AG04450 (cell line): ENCODE measurements around the gene IP6K3. TPM values are rescaled to one million over a fixed set of nuclear protein-coding genes. Genes with fewer than 3 reads are reported as not detected.

Experiments used
- CTCF ChIA-PET: fragments of 300-600, 350-600 bp; formaldehyde crosslinking; extraction: SDS; loops from one replicate; lab custom pipeline; 2022; ENCODE audit warnings: antibody characterized with exemption, inconsistent platforms; lab: Charles Lee
- POLR2A ChIA-PET: fragments of 350-600 bp; formaldehyde crosslinking; extraction: SDS; loops from one replicate; lab custom pipeline; 2021; ENCODE audit warnings: antibody characterized with exemption, inconsistent platforms; lab: Yijun Ruan, JAX
- DNase-seq: peaks from one replicate; pipeline ENCODE4 v3.0.0-alpha.2; 2011; ENCODE audit warnings: low read depth, low spot score
- H3K27ac ChIP-seq: one replicate; pipeline ENCODE4 v1.5.1; 2012; ENCODE audit warnings: low read depth, low read length, control low read depth
- H3K27me3 ChIP-seq: one replicate; pipeline ENCODE4 v1.6.0; 2012; ENCODE audit warnings: low read length; ENCODE audit not compliant: control insufficient read depth, insufficient read depth
- H3K4me3 ChIP-seq: 2 replicates; pipeline ENCODE4 v1.5.1; 2011; ENCODE audit warnings: mild to moderate bottlenecking, low read depth, low read length, control low read depth
- H3K9me3 ChIP-seq: 2 replicates; pipeline ENCODE4 v1.5.1; 2012; ENCODE audit warnings: low read length; ENCODE audit not compliant: control insufficient read depth, insufficient read depth
- CTCF ChIP-seq: IDR thresholded peaks from 2 replicates; pipeline ENCODE4 v1.5.1; 2011; ENCODE audit warnings: low read depth, low read length, control low read depth, inconsistent platforms
- polyA plus RNA-seq: library from polyadenylated mRNA; depleted of rRNA; stranded (reverse); fragments of >200 nt; gene quantifications from 2 replicates; pipeline ENCODE4 v1.2.3, GENCODE V29; 2011

IP6K3 gene
- polyA plus RNA-seq, 1 experiment, result 1.1 TPM

GRCh38 chr6:33768644-33769120 is 22.0 kb upstream of the IP6K3 start:
- peaks cover 7% of the 10 kb centered on the region for H3K27me3 ChIP-seq
- peak; percentile 91 for TF ChIP-seq CTCF
- DNase-seq, result peak; percentile 62
- no peak overlapping the region for H3K4me3 ChIP-seq
- ChIA-PET CTCF (interaction anchor here (0.7 to 4.3 kb wide), 16 partner anchors 8 to 386 kb away, joined by 3 to 28 read pairs (median 4); partner anchors contain the start of gene UQCC2), POLR2A (interaction anchor here (0.6 to 1.4 kb wide), 3 partner anchors 18 to 262 kb away, joined by 3 to 5 read pairs (median 3); partner anchors contain the start of gene IP6K3)
- no peak overlapping the region for H3K27ac ChIP-seq
- peaks cover 11% of the 10 kb centered on the region for H3K9me3 ChIP-seq

GRCh38 chr6:33766921-33767907 is 20.5 kb upstream of the IP6K3 start:
- Histone ChIP-seq H3K9me3 (peaks cover 11% of the 10 kb centered on the region), H3K4me3 (no peak overlapping the region), H3K27me3 (peaks cover 7% of the 10 kb centered on the region), H3K27ac (no peak overlapping the region)
- ChIA-PET CTCF (interaction anchor here (0.8 to 4.3 kb wide), 13 partner anchors 7 to 391 kb away, joined by 3 to 28 read pairs (median 4); partner anchors contain the start of gene UQCC2), POLR2A (no interaction called here)
- no peak for TF ChIP-seq CTCF
- no peak for DNase-seq

- Histone ChIP-seq H3K9me3 (peaks cover 11% of the 10 kb centered on the region), H3K27me3 (peaks cover 7% of the 10 kb centered on the region), H3K27ac (no peak overlapping the region), H3K4me3 (no peak overlapping the region)
- POLR2A ChIA-PET, result no interaction called here
- CTCF ChIA-PET, result no interaction called here
- DNase-seq, result no peak
- TF ChIP-seq CTCF, result no peak
These were observed 18.7 kb upstream of the IP6K3 start for GRCh38 chr6:33765368-33765767.

- peaks cover 11% of the 10 kb centered on the region for H3K9me3 ChIP-seq
- no peak overlapping the region for H3K4me3 ChIP-seq
- H3K27me3 ChIP-seq, result peaks cover 7% of the 10 kb centered on the region
- TF ChIP-seq CTCF, result no peak
- H3K27ac ChIP-seq, result no peak overlapping the region
- ChIA-PET CTCF (interaction anchor here (5.6 kb wide), 1 partner anchor 20 kb away, joined by 62 read pairs; no protein-coding TSS in a partner anchor), POLR2A (no interaction called here)
- DNase-seq, result no peak
These were observed 17.3 kb upstream of the IP6K3 start for GRCh38 chr6:33764036-33764435.

- Histone ChIP-seq H3K27ac (no peak overlapping the region), H3K27me3 (peaks cover 7% of the 10 kb centered on the region), H3K4me3 (no peak overlapping the region), H3K9me3 (peaks cover 11% of the 10 kb centered on the region)
- CTCF ChIA-PET, result interaction anchor here (5.6 kb wide), 1 partner anchor 19 kb away, joined by 62 read pairs; no protein-coding TSS in a partner anchor
- no peak for DNase-seq
- TF ChIP-seq CTCF, result no peak
- POLR2A ChIA-PET, result no interaction called here
These were observed 16.8 kb upstream of the IP6K3 start for GRCh38 chr6:33763483-33763882.
